MM.1S (cell line): ENCODE data around the gene MMAB.

Source experiments
- DNase-seq: peaks from one replicate; pipeline ENCODE4 v3.0.0-alpha.2; 2015
- H2AFZ ChIP-seq: fragments of 300-600 bp; sonication (generic); 2 replicates; pipeline ENCODE4 v1.6.0; 2016; ENCODE audit warnings: antibody characterized with exemption, low read length
- H3F3A ChIP-seq: fragments of 300-600 bp; sonication (generic); 2 replicates; pipeline ENCODE4 v1.6.1; 2016; ENCODE audit warnings: mild to moderate bottlenecking, antibody characterized with exemption, low read length, moderate library complexity, mixed read lengths; ENCODE audit not compliant: insufficient read depth
- H3K27ac ChIP-seq: fragments of 300-600 bp; sonication (generic); 2 replicates; pipeline ENCODE4 v1.5.1; 2016; ENCODE audit warnings: mild to moderate bottlenecking, low read length
- H3K27me3 ChIP-seq: fragments of 300-600 bp; sonication (generic); replicated peaks from 2 replicates; pipeline ENCODE4 v1.6.0; 2016; ENCODE audit warnings: low read length; ENCODE audit not compliant: insufficient read depth
- H3K36me3 ChIP-seq: fragments of 300-600 bp; sonication (generic); replicated peaks from 2 replicates; pipeline ENCODE4 v1.6.1; 2016; ENCODE audit warnings: mild to moderate bottlenecking, low read length, mixed read lengths; ENCODE audit not compliant: insufficient read depth
- H3K4me1 ChIP-seq: fragments of 300-600 bp; sonication (generic); 2 replicates; pipeline ENCODE4 v1.6.1; 2016; ENCODE audit warnings: low read length, mixed read lengths
- H3K4me2 ChIP-seq: fragments of 300-600 bp; sonication (generic); 2 replicates; pipeline ENCODE4 v1.6.0; 2016; ENCODE audit warnings: low read depth, low read length
- H3K4me3 ChIP-seq: fragments of 300-600 bp; sonication (generic); 2 replicates; pipeline ENCODE4 v1.5.1; 2016; ENCODE audit warnings: low read length, mixed read lengths
- H3K79me2 ChIP-seq: fragments of 300-600 bp; sonication (generic); 2 replicates; pipeline ENCODE4 v1.6.1; 2016; ENCODE audit warnings: mixed run types, low read length, mixed read lengths
- H3K9ac ChIP-seq: fragments of 300-600 bp; sonication (generic); 2 replicates; pipeline ENCODE4 v1.6.1; 2016; ENCODE audit warnings: low read length, mixed read lengths
- H3K9me2 ChIP-seq: fragments of 300-600 bp; sonication (generic); replicated peaks from 2 replicates; pipeline ENCODE4 v1.6.1; 2016; ENCODE audit warnings: mild to moderate bottlenecking, low read length, mixed read lengths; ENCODE audit not compliant: insufficient read depth
- H3K9me3 ChIP-seq: fragments of 300-600 bp; sonication (generic); replicated peaks from 2 replicates; pipeline ENCODE4 v1.6.1; 2016; ENCODE audit warnings: mild to moderate bottlenecking, low read length, mixed read lengths; ENCODE audit not compliant: insufficient read depth
- H4K20me1 ChIP-seq: fragments of 300-600 bp; sonication (generic); 2 replicates; pipeline ENCODE4 v1.6.1; 2016; ENCODE audit warnings: mild to moderate bottlenecking, low read length, moderate library complexity, mixed read lengths; ENCODE audit not compliant: insufficient read depth
- EZH2 ChIP-seq: fragments of 300-600 bp; sonication (generic); optimal IDR thresholded peaks from 2 replicates; pipeline ENCODE3; 2017; ENCODE audit warnings: low read depth, mild to moderate bottlenecking, antibody characterized with exemption, low read length, mixed read lengths
- EZH2phosphoT487 ChIP-seq: fragments of 300-600 bp; sonication (generic); IDR thresholded peaks from 2 replicates; pipeline ENCODE4 v1.6.1; 2018; ENCODE audit warnings: antibody characterized with exemption, low read length
- TF ChIP-seq, protein P1 (sequence below): fragments of 300-600 bp; sonication (generic); IDR thresholded peaks from 2 replicates; pipeline ENCODE4 v1.5.1; 2016; ENCODE audit warnings: antibody characterized with exemption, low read length, mixed read lengths

Gene MMAB

DNA sequence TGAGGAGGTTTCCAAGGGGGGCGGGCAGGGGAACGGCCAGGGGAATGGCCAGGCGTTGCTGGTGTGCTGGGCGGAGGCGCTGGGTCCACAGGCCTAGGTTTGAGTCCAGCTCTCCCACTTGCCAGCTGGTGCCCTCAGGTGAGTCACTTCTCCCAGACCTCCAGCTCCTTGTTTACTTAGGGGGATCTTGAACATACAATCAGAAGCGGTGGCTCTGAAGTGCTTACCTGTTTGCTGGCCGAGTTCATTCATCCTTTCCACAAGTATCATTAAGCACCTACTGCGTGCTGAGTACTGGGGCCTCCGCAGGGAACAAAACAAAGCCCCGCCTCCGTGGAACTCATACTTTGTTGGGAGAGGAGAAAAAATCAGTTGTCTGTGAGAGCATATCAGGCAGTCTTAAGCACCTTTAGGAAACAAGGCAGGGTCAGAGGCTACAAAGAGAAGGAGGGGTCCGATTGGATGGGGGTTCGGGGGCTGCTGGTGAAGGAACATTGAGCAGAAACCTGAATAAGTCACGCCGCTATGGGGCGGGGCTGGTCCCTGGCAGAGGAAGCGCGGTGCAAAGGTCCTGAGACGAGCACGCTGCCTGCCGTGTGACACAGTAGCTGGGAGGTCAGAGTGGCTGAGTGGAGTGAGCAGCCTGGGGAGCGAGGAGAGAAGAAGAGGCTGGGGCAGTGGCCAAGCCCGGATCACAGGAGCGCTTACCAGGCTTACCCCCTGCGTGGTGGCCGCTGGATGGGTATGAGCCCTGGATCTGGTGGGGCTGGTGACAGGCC is 15.3 kb upstream of the MMAB start:
- Histone ChIP-seq H3K9me2 (no peaks in the 10 kb centered on the region), H3K9me3 (no peaks in the 10 kb centered on the region), H3K36me3 (no peaks in the 10 kb centered on the region), H3K4me1 (no peaks in the 10 kb centered on the region), H3K27ac (no peak overlapping the region), H3K9ac (no peak overlapping the region), H3K4me3 (no peak overlapping the region), H3K27me3 (no peaks in the 10 kb centered on the region), H2AFZ (no peak overlapping the region), H4K20me1 (no peaks in the 10 kb centered on the region), H3F3A (no peaks in the 10 kb centered on the region), H3K79me2 (no peaks in the 10 kb centered on the region), H3K4me2 (no peak overlapping the region)
- no peak for DNase-seq
- TF ChIP-seq EZH2 (no peak), EZH2phosphoT487 (no peak)
- TF ChIP-seq, protein P1, sequence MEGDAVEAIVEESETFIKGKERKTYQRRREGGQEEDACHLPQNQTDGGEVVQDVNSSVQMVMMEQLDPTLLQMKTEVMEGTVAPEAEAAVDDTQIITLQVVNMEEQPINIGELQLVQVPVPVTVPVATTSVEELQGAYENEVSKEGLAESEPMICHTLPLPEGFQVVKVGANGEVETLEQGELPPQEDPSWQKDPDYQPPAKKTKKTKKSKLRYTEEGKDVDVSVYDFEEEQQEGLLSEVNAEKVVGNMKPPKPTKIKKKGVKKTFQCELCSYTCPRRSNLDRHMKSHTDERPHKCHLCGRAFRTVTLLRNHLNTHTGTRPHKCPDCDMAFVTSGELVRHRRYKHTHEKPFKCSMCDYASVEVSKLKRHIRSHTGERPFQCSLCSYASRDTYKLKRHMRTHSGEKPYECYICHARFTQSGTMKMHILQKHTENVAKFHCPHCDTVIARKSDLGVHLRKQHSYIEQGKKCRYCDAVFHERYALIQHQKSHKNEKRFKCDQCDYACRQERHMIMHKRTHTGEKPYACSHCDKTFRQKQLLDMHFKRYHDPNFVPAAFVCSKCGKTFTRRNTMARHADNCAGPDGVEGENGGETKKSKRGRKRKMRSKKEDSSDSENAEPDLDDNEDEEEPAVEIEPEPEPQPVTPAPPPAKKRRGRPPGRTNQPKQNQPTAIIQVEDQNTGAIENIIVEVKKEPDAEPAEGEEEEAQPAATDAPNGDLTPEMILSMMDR = no peak

DNA sequence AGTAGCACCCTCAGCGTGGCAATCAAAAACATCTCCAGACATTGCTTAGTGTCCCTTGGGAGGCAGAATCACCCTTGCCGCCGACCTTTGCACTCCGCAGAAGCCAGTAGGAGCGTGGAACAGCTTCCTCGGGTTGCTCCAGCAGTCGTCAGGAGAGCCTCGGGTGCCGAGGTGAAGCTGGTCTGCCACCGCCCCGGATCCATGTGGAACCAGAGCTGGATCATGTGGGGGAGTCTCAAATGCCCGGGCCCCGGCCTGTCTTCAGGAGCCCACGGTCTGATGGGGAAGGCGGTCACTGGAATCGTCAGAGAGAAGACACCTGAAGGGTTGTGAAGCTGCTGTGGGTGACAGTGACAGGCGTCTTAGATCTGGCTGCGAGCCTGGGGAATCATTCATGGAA is 14.6 kb upstream of the MMAB start:
- no peaks in the 10 kb centered on the region for H3K36me3 ChIP-seq

DNA sequence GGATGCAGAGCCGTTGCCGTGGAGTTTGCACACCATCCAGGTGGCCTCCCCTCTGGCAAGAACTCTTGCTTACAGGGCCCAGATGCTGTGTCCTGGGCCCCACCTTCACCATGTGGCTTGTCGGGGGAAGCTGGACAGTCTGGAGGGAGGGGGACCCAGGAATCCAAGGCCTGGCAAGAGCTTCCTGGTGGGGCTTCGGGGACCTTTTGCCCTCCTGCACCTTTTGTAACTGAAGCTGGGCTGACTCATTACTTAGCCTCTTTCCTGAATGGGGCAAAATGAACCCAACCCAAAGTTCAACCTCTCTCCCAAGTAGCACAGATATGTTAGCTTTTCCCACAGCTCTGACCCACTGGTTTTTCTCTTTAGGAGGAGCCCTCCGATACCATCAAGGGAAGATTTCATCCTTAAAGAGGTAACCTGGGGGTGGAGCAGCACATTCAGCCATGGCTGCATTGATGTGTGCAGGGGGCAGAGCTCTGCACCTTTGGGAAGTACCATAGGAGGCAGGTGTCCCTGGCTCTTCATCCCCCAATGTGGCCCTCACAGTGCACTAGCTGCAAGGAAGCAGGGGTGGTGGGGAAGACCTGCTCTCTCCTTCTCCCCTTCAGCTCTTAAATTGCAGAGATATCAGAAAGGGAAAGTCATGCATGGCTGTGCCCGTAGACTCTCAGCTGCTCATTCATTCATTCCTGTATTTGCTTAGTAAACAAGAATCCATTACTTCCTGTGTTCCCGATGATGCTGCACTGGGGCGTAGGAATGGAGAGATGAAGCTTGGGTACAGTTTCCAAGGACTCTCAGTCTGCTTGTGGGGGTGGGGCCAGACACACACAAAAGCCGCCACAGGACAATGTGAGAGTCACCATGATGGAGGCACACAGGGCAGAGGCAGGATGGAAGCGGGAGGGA is 13.3 kb upstream of the MMAB start:
- no peak for DNase-seq
- no peaks in the 10 kb centered on the region for H4K20me1 ChIP-seq

More for the DNA sequence above, 14.6 kb upstream of the MMAB start:
- DNase-seq = no peak
- Histone ChIP-seq H3K9ac (no peak overlapping the region), H2AFZ (no peak overlapping the region), H3K27ac (no peak overlapping the region), H3K4me3 (no peak overlapping the region), H3K4me1 (no peaks in the 10 kb centered on the region), H3K4me2 (no peak overlapping the region), H3K79me2 (no peaks in the 10 kb centered on the region), H3K9me2 (no peaks in the 10 kb centered on the region), H3K27me3 (no peaks in the 10 kb centered on the region), H3K9me3 (no peaks in the 10 kb centered on the region), H4K20me1 (no peaks in the 10 kb centered on the region), H3F3A (no peaks in the 10 kb centered on the region)
- TF ChIP-seq, protein P1 = no peak
- TF ChIP-seq EZH2 (no peak), EZH2phosphoT487 (no peak)

More for the DNA sequence above, 13.3 kb upstream of the MMAB start:
- Histone ChIP-seq H3K4me1 (no peaks in the 10 kb centered on the region), H3K9me3 (no peaks in the 10 kb centered on the region), H3K36me3 (no peaks in the 10 kb centered on the region), H3F3A (no peaks in the 10 kb centered on the region), H2AFZ (no peak overlapping the region), H3K4me3 (no peak overlapping the region), H3K9ac (no peak overlapping the region), H3K4me2 (no peak overlapping the region), H3K79me2 (no peaks in the 10 kb centered on the region), H3K27me3 (no peaks in the 10 kb centered on the region), H3K27ac (no peak overlapping the region), H3K9me2 (no peaks in the 10 kb centered on the region)
- TF ChIP-seq EZH2 (no peak), EZH2phosphoT487 (no peak)
- TF ChIP-seq, protein P1 = no peak
